Gastroesophageal sphincter (tissue), 4 donors: ENCODE measurements around the gene EWSR1. TPM values are rescaled to one million over a fixed set of nuclear protein-coding genes. Genes with fewer than 3 reads are reported as not detected.

Experiments
- ATAC-seq: fragments of 150-250 bp; one replicate; pipeline ENCODE4 v1.9.1; 2016; ENCODE audit warnings: mild to moderate bottlenecking, moderate library complexity
- H3K27ac ChIP-seq, 4 donors: fragments of 200-600 bp; sonication (generic) in 3 of 4; 1 replicate in 3 of 4; 2 replicates in 1 of 4; pipeline ENCODE4 v1.5.1; 2016 to 2019
- H3K27me3 ChIP-seq: fragments of 200-600 bp; sonication (generic); one replicate; pipeline ENCODE4 v1.5.1; 2019
- H3K36me3 ChIP-seq, 2 donors: fragments of 200-600 bp; sonication (generic); one replicate each; pipeline ENCODE4 v1.5.1; 2019; ENCODE audit warnings: control low read depth in 1 of 2
- H3K4me1 ChIP-seq, 3 donors: fragments of 200-600 bp; sonication (generic); 1 replicate in 2 of 3; 2 replicates in 1 of 3; pipeline ENCODE4 v1.5.1; 2016 to 2019; ENCODE audit warnings: control low read depth in 2 of 3
- H3K4me3 ChIP-seq, 2 donors: fragments of 200-600 bp; sonication (generic); one replicate each; pipeline ENCODE4 v1.5.1; 2019; ENCODE audit warnings: mild to moderate bottlenecking in 1 of 2, moderate library complexity in 1 of 2
- H3K9me3 ChIP-seq, 3 donors: fragments of 200-600 bp; sonication (generic); one replicate each; pipeline ENCODE4 v1.5.1; 2017 to 2019; ENCODE audit warnings: control low read depth in 2 of 3
- CTCF ChIP-seq, 4 experiments: fragments of 200-600 bp in 2 of 4; fragments of 450-650 bp in 2 of 4; sonication (generic) in 1 of 4; IDR thresholded peaks; one replicate each; pipeline ENCODE4 v1.5.1; 2017 to 2019; ENCODE audit warnings: antibody characterized with exemption in 4 of 4, mild to moderate bottlenecking in 2 of 4, moderate library complexity in 2 of 4
- EP300 ChIP-seq: sonication (generic); formaldehyde crosslinking; IDR thresholded peaks from one replicate; pipeline ENCODE4 v1.6.1; 2017; ENCODE audit warnings: antibody characterized with exemption, mild to moderate bottlenecking
- POLR2A ChIP-seq, 2 donors: fragments of 450-650 bp; IDR thresholded peaks; one replicate each; pipeline ENCODE4 v1.6.1; 2017; ENCODE audit warnings: antibody characterized with exemption in 2 of 2, mild to moderate bottlenecking in 2 of 2, moderate library complexity in 1 of 2
- POLR2AphosphoS5 ChIP-seq: sonication (generic); formaldehyde crosslinking; IDR thresholded peaks from one replicate; pipeline ENCODE4 v1.6.1; 2017; ENCODE audit warnings: antibody characterized with exemption
- WGBS, 2 donors: methylation state at CpG; one replicate each; pipeline ENCODE4 v1.1.5; 2018; ENCODE audit warnings: low coverage in 1 of 2; 5-methylcytosine and 5-hydroxymethylcytosine counted together
- total RNA-seq, 4 donors: library from RNA; depleted of rRNA; stranded (reverse); fragments of >200 nt; gene quantifications; one replicate each; pipeline ENCODE4 v1.1.0, GENCODE V29; 2016

The EWSR1 gene
- total RNA-seq, 4 donors from 2014 or later, result 169 to 209 (median 204) TPM

- WGBS, 2 donors, result no CpG with 5 or more reads among the region's 50 CpGs
- no peak for ATAC-seq
- Histone ChIP-seq H3K27me3 (peaks cover 3% of the 10 kb centered on the region), H3K4me1 (peaks cover 3 to 78% (median 48%) of the 10 kb centered on the region in 3 donors), H3K36me3 (no peaks in the 10 kb centered on the region), H3K4me3 (peak overlapping the region in 1 of 2 donors; percentile 95), H3K9me3 (no peaks in the 10 kb centered on the region), H3K27ac (peak overlapping the region in 3 of 4 donors; percentile 92 to 97 (median 97))
- no peak for TF ChIP-seq EP300
- TF ChIP-seq POLR2AphosphoS5, result no peak
- no peak for TF ChIP-seq POLR2A (IDR thresholded peaks at IDR 0.05)
- TF ChIP-seq CTCF (IDR thresholded peaks at IDR 0.05), result no peak
Measured at GRCh38 chr22:29308148-29308790, 40.2 kb downstream of the EWSR1 start.

DNA sequence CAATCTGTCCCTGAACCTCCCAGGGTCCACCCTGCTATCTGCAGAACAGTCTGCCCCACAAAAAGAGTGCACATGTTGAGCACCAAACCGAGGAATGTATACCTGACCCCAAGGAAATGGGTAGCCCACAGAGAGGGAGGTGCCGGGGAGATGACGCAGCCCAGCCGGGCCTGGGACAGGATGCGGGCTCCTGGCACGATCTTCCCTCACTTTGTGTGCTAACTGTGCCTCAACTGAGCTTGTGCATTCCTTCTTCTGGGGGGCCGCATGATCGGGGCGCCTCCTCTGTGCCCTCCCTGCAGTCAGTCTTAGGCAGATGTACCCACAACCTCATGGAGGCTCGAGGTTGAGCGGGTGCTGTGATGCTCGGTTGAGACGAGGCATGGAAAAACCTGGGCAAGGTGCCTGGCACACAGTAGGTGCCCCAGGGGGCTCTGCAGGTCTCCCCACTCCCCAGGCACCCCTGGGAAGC lies 40.8 kb downstream of the EWSR1 start:
- Histone ChIP-seq H3K27ac (peak overlapping the region; percentile 4 to 97 (median 94)), H3K9me3 (no peaks in the 10 kb centered on the region), H3K36me3 (no peaks in the 10 kb centered on the region), H3K27me3 (peaks cover 9% of the 10 kb centered on the region), H3K4me1 (peaks cover 3 to 81% (median 54%) of the 10 kb centered on the region in 3 donors), H3K4me3 (peak overlapping the region in 1 of 2 donors; percentile 95)
- ATAC-seq, result no peak
- WGBS, 2 donors, result no CpG with 5 or more reads among the region's 13 CpGs
- TF ChIP-seq EP300, result no peak
- TF ChIP-seq CTCF (IDR thresholded peaks at IDR 0.05), result no peak
- TF ChIP-seq POLR2AphosphoS5, result no peak
- no peak for TF ChIP-seq POLR2A (IDR thresholded peaks at IDR 0.05)

DNA sequence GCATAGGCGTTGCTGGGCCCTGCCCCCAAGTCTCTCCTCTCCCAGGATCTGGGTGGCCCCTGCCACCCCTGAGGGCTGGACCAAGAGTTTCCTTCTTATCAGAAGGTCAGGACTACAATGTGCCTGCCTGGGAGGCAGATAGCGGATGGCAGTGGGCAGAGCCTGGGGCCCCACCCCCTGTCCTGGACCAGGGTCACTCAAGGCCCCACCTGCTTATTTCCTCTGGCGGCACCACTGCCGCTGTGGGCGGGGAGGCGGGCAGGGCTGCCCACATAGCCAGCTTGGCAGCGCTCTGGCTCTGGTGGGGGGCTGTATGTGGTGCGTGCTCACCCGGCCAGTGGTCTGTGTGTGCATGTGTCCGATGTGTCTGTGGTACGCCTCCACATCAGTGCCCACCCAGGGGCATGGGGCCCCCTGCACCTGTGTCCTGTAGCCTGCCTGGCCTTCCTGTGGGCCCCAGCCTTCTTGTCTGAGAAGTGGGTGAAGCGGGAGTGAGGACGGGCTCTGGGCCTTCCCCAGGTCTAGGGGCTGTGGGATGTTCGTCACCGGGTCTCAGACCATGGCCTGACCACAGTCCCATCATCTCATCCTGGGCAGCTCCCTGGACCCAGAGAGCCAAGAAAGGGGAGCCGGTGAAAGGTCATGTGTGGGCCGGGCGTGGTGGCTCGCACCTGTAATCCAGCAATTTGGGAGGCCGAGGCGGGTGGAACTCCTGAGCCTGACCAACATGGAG lies 41.4 kb downstream of the EWSR1 start:
- peaks cover 3 to 87% (median 60%) of the 10 kb centered on the region in 3 donors for H3K4me1 ChIP-seq
- H3K27ac ChIP-seq, result peak overlapping the region; percentile 4 to 97 (median 94)
- WGBS, 2 donors, result no CpG with 5 or more reads among the region's 21 CpGs
- H3K27me3 ChIP-seq, result peaks cover 16% of the 10 kb centered on the region
- ATAC-seq, result no peak
- peak overlapping the region in 1 of 2 donors; percentile 95 for H3K4me3 ChIP-seq
- H3K36me3 ChIP-seq, result no peaks in the 10 kb centered on the region
- no peaks in the 10 kb centered on the region for H3K9me3 ChIP-seq
- no peak for TF ChIP-seq POLR2AphosphoS5
- TF ChIP-seq POLR2A (IDR thresholded peaks at IDR 0.05), result no peak
- TF ChIP-seq CTCF (IDR thresholded peaks at IDR 0.05), result no peak
- TF ChIP-seq EP300, result no peak

GRCh38 chr22:29310065-29310862 lies 42.2 kb downstream of the EWSR1 start:
- Histone ChIP-seq H3K27ac (peak overlapping the region; percentile 22 to 97 (median 94)), H3K4me1 (peaks cover 3 to 93% (median 65%) of the 10 kb centered on the region in 3 donors), H3K4me3 (peak overlapping the region in 1 of 2 donors; percentile 18), H3K9me3 (no peaks in the 10 kb centered on the region), H3K36me3 (no peaks in the 10 kb centered on the region), H3K27me3 (peaks cover 23% of the 10 kb centered on the region)
- no peak for ATAC-seq
- 59% methylated on average over 9 of the region's 28 CpGs; no CpG with 5 or more reads in 1 of the 2 donors for WGBS, 2 donors
- no peak for TF ChIP-seq EP300
- TF ChIP-seq POLR2A (IDR thresholded peaks at IDR 0.05), result no peak
- no peak for TF ChIP-seq POLR2AphosphoS5
- no peak for TF ChIP-seq CTCF (IDR thresholded peaks at IDR 0.05)
